GM04504 (cell line): ENCODE results near the gene SPPL2C.

Experiments used
- DNase-seq: peaks from one replicate; pipeline ENCODE4 v3.0.0-alpha.2; 2012; ENCODE audit warnings: low read depth

The SPPL2C gene, protein sequence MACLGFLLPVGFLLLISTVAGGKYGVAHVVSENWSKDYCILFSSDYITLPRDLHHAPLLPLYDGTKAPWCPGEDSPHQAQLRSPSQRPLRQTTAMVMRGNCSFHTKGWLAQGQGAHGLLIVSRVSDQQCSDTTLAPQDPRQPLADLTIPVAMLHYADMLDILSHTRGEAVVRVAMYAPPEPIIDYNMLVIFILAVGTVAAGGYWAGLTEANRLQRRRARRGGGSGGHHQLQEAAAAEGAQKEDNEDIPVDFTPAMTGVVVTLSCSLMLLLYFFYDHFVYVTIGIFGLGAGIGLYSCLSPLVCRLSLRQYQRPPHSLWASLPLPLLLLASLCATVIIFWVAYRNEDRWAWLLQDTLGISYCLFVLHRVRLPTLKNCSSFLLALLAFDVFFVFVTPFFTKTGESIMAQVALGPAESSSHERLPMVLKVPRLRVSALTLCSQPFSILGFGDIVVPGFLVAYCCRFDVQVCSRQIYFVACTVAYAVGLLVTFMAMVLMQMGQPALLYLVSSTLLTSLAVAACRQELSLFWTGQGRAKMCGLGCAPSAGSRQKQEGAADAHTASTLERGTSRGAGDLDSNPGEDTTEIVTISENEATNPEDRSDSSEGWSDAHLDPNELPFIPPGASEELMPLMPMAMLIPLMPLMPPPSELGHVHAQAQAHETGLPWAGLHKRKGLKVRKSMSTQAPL

DNA sequence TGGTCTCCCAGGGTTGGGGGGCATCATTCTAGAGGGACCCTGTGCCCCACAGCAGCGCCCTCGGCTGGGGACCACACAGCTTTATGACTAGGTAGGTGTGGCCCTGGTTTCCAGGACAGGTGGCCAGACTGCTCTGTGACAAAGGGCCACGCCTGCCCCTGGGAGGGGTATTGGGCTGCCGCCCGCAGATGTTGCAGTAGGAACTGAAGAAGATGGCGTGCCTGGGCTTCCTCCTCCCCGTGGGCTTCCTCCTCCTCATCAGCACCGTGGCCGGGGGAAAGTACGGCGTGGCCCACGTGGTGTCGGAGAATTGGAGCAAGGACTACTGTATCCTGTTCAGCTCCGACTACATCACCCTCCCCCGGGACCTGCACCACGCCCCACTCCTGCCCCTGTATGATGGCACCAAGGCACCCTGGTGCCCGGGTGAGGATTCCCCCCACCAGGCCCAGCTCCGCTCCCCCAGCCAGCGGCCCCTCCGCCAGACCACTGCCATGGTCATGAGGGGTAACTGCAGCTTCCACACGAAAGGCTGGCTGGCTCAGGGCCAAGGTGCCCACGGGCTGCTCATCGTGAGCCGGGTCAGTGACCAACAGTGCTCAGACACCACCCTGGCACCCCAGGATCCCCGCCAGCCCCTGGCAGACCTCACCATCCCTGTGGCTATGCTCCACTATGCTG is at the start of gene SPPL2C:
SPPL2C (plus strand) TSS at position 187 of the 681 bp plus-strand sequence; CDS start at position 213, 26 bp downstream.
- no peak for DNase-seq

- DNase-seq = no peak
Observed at GRCh38 chr17:45800816-45801215, 43.9 kb upstream of the SPPL2C start.

DNA sequence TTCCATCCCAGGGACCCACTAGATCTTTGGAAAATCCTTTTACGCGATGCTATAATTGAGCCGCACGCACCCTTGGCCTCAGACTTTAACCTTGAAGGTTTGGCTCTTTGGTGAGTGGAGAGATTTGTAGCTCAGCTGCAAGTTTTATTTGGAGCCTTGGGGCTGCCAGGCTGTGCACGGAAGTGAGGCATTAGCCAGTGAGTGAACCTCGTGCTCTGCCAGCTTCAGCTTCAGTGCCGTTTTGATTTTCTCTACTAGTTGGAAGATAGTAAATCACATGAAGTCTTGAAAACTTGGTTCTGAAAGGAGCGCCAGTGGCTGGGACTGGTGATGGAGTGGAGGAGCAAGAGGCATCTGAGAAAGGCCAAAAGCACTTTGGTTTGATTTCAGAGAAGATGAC is 43.3 kb upstream of the SPPL2C start:
- no peak for DNase-seq

GRCh38 chr17:45808845-45809244 is 35.8 kb upstream of the SPPL2C start:
- DNase-seq = no peak

- no peak for DNase-seq
Observed at GRCh38 chr17:45809499-45809898, 35.2 kb upstream of the SPPL2C start.

GRCh38 chr17:45812102-45812501 is 32.6 kb upstream of the SPPL2C start:
- DNase-seq = no peak

GRCh38 chr17:45813048-45813725 is 31.5 kb upstream of the SPPL2C start:
- DNase-seq = no peak

DNA sequence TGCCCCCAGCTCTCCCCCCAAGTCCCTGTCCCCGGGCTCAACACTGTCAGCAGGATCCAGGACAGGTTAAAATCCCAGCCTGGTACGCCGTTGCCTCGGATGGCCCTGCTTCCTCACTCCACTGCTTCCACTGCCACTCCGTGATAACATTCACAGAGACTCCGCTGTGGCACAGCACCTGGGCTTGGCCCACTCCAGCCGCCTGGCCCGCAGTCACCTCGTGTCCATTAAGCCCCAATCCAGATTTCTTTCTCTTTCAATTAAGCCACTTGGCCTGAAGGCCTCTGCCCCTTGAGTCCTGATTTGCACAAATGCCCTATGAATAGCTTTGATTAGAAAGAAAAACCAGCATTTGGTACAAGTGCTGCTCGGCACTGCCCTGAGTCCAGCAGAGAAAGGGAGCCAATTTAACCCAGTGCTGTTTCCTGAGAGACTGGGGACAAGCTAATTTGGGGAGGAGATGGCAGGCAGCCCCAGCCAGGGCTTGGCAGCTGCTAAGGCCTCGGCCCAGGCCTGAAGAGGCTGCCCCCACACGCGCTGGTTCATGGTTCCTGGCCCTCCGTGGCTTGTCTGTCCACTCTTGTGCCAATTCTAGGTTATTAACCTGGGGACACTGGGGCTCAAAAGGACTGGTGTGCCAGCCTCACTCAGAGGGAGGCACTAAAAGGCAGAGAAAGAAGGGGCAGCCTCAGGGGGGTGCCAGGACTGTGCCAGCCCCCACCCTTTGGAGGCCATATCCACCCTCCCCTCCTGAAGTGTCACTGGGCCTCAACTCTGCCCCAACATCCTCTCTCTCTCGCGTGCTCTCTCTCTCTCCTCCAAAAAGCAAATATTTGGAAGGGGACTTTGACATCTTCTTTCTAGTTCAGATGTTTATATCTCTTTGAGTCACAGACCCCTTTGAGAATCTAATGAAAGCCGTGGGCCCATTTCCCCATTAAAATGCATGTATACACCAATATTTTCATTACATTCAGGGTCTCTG is 29.8 kb upstream of the SPPL2C start:
- DNase-seq = no peak

DNA sequence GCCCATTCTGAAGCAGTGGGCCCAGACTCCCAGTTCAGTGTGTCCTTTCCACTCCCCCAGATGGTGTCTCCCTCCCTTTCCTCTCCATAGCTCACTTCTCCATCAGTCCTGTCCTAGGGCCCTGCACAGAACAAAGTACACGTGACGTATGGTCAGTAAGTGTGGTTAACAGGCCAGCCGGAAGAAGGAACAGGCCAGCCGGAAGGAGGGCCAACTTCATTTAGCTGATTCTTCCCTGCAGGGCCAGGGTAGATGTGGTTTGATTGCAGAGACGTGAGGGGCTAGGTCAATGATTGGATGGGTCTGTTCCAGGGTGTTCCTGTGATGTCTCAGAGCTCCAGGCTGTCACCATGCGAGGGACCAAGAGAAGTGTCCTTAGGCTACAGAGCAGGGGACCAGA is 28.9 kb upstream of the SPPL2C start:
- DNase-seq = no peak

DNA sequence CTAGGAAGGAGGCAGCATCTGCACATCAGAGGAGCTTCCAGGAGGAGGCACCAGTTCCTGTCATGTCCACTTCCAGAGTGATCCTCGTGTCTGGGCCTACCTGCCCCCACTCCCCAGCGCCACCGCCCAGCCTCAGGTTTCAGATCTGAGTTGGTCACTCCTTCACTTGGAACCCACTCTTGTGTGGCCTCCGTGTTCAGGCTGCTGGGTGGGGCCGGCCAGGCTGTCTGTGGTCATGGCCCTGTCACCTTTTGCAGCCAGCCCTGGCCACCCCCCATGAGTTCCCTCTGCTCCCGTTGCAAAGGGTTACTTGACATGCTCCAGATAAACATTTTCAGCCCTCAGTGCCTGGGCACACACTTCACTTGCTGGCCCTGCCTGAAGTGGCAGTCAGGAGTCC is 26.6 kb upstream of the SPPL2C start:
- DNase-seq = no peak

GRCh38 chr17:45818699-45819098 is 26.0 kb upstream of the SPPL2C start:
- DNase-seq = no peak

DNA sequence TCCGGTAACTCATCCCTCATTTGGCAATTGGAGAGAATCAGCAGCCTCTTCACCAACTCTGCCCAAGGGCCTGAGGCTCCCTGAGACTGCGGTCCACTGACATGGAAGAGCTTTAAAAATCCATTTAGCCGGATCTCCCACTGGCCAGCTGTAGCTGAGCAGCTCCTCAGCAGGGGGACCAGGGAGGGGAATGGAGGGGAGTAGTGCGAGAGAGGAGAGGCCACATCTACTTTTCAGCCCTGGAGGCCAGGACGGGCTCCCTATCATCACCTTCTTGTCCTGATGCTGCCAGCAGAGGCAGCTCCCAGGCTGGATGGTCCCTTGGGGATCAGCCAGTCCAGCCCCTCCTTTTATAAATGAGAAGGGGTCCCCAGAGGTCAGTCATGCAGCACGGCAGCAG is 25.0 kb upstream of the SPPL2C start:
- DNase-seq = no peak

GRCh38 chr17:45820052-45820780 is 24.5 kb upstream of the SPPL2C start:
- DNase-seq = no peak

- DNase-seq = no peak
Observed at GRCh38 chr17:45821147-45821546, 23.5 kb upstream of the SPPL2C start.

DNA sequence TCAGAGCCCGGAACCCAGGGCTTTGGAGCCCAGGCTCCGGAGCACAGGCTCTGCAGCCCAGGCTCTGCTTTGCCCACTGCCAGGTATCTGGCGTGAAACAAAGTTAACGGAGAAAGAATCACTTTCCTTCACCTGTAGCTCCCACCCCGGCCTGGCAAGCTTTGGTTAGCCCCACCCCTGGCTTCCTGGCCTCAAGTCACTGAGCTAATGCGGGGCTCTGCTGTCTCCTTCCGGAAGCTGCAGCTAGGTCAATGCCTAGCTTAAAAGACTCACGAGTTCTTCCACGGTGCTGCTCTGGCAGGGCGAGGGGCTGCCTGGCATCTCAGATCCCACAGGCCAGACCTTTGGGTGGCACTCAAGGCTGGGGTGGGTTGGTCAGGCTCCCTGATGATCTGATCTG is 21.1 kb upstream of the SPPL2C start:
- no peak for DNase-seq

- no peak for DNase-seq
Observed at GRCh38 chr17:45824475-45824874, 20.2 kb upstream of the SPPL2C start.

GRCh38 chr17:45824901-45825492 is 19.7 kb upstream of the SPPL2C start:
- DNase-seq = no peak

DNA sequence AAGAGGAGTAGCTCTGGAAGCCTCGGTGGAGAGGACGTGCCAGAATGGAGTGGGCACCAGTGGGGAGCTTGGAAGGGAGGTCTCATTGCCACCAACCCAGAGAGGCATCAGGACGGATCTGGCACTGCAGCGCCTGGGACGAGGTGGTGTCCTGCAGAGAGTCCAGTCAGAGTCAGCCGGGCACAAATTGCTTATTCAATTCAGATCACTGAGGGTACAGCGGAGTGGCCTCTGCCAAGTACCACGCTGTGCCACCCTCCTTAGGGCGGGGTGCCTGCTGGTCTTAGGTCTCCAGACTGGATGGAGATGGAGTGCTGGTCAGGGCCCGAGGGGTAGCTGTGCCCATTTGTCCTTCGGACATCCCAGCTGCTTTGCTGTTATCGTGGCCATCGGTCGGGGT is 18.9 kb upstream of the SPPL2C start:
- no peak for DNase-seq

DNA sequence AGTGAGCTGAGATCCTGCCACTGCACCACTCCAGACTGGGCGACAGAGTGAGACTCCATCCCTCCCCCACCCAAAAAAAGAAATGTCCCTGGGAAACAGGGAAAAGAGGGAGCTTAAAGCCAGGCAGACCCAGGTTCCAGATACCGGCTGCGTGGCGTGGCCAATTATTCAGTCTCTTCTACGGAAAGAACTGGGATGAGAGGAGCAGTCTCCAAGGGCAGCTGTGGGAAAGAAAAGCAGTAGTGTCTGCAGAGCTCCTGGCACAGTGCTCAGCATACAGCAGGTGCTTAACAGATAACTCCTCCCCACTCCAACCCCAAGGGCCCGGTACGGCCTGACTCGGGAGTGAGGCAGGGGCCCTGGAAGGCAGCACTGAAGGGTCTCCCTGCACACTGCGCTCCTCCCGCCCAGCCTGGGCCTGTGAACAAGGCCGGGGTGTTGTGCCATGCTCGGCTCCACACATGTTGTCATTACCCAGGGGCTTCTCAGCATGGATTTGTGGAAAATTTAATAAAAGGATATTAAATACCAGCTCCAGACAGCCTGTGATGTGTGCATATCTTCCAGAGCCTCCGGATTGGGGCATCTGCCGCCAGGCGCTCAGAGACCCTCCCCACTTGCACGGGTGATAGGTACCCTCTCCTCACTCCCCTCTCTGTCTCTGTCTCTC is 17.6 kb upstream of the SPPL2C start:
- DNase-seq = no peak

- DNase-seq = no peak
Observed at GRCh38 chr17:45828171-45828570, 16.5 kb upstream of the SPPL2C start.
